HG03135 (cell line): ENCODE results near the gene ANXA10.
"Not testable (repeated sequence)": the region's sequence is repeated elsewhere in the genome, so short reads cannot be mapped to it uniquely, and the experiment has no call there.

Experiments used
- ATAC-seq: cut with Tn5 transposase; IDR thresholded peaks from one replicate; pipeline ENCODE4 v1.9.1; 2021; ENCODE audit warnings: mild to moderate bottlenecking, moderate library complexity; ENCODE audit not compliant: unreplicated experiment

The ANXA10 gene

GRCh38 chr4:168118116-168118655, 25.8 kb downstream of the ANXA10 start:
- no peak for ATAC-seq

DNA sequence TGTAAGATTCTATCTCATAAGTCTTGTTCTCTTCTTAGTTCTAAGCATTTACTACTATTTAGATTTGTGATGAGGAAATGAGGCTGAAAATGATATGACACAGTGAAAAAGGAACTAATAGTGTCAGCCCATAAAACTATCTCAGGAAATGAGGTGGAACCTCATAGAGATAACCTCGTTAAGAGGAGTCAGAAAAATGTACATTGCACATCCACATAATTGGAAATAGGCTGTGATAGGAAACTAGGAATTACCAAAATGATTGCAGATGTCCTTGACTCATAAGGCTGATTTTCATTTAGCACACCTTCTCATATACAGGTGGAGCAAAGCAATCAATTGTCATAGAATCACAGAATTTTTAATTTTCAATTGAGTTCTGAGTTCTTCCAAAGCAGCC, 26.8 kb downstream of the ANXA10 start:
- no peak for ATAC-seq

- no peak for ATAC-seq
These were observed 27.6 kb downstream of the ANXA10 start for GRCh38 chr4:168119890-168120289.

GRCh38 chr4:168120811-168121210, 28.5 kb downstream of the ANXA10 start:
- no peak for ATAC-seq

GRCh38 chr4:168124008-168124641, 31.8 kb downstream of the ANXA10 start:
- no peak for ATAC-seq

DNA sequence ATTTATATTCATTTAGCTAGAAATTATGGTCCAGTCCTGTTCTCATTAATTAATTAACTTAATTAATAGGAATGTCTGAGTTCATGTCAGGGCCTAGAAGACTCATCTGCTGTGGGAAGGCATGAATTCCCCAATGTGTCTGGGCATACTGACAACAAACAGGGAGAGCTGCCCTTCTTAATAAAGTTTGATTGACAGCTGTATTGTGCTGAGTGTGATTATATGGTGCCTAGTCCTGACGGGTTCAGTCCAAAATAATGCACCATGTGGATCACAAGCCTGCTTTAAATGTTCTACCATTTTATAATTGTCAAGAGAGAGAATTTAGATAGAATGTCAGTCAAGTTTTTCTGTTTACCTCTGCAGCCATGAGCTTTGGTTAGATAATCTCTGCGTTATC, 34.6 kb downstream of the ANXA10 start:
- no peak for ATAC-seq

DNA sequence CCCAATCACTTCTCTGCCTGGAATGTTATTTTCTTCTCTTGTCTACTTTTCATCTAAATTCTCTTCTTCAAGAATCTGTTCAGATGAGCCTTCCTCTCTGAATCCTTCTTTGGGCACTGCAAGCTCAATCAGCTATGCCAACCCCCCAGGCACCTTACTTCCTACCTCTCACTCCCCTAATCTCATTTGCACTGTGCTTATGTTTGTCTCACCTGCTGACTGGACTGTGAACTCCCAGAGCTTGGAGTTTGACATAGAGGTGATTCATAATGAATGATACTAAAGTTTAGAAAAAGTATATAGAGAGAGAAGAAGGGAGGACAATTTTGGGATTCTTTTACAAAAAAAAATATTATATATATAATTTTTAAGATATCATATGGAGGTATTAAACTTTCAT, 36.3 kb downstream of the ANXA10 start:
- no peak for ATAC-seq

DNA sequence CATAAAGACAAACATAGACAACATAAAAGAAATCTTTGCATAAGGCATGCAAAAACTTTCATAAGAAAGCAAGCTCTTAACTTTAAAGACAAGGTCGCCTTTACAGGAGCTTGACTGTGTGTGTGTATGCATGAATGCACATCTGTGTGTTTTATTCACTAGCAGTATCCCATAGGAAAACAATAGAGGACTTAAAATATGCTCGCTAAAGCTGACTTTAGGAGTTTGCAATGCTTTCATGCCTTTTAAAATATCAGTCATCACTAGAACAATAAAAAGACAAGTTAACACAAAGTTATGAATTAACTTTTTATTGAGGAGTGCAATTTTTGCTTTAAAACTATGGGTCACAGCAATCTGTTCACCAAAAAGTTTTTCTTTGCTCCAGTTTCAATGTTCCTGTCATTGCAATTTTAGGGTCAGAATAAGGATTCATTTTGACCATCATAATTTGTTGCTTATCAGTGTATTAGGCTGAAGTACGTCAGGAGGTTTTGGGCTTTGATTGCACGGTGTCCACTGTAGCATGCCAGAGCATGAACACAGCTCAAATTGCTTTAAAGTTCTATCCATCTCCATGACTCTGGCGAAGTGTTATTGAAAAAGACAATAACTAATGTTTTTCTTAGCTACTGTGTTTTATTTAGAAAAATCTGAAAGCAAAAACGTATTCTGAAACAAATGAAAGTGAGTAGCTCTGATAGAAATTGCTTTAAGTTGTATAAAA, 36.9 kb downstream of the ANXA10 start:
- no peak for ATAC-seq

DNA sequence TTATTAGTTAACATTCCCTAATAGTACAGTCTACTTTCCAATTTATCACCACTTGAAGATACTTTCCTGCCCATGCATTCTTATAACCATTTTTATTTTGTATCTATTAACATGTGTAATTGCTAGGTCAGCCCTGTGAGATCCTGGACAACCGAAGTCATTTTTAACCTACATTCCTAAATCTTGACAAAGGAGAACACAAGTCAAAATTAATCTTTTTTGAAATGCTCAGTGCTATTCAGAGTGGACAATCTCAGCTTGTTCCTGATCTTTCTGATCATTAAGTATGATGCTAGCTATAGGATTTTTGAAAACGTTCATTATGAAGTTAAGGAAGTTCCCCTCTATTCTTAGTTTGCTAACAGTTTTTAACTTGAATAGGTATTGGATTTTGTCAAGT, 37.5 kb downstream of the ANXA10 start:
- ATAC-seq = no peak

GRCh38 chr4:168131196-168131595, 38.9 kb downstream of the ANXA10 start:
- no peak for ATAC-seq

DNA sequence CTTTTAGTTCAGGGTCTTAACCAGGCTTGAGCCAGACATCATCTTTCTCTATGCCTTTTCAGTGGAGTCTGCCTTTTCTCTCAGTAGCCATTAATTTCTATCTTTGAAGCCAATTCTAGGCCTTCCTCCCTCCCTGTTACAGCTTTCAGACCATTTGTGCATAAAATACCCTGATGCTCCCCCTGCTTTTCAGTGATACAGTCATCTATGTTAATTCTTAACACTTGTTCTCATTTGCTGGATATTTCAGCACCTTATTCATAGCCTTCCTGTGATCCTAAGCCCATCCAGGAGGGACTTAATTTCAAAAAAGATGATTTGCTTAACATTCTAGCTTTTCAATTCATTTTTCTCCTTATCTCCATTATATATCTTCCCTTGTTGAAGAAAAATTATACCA, 42.3 kb downstream of the ANXA10 start:
- ATAC-seq = no peak

GRCh38 chr4:168135860-168136259, 43.5 kb downstream of the ANXA10 start:
- not testable (repeated sequence) for ATAC-seq

- not testable (repeated sequence) for ATAC-seq
These were observed 45.4 kb downstream of the ANXA10 start for GRCh38 chr4:168137695-168138094.

DNA sequence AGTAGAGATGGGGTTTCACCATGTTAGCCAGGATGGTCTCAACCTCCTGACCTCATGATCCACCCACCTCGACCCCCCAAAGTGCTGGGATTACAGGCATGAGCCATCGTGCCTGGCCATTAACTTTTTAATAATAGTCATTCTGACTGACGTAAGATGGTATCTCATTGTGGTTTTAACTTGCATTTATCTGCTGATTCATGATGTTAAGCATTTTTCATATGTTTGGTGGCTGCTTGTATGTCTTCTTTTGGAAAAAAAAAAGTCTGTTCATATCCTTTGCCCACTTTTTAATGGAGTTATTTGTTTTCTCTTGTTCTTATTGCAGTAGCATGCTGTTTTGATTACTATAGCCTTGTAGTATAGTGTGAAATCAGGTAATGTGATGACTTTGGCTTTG, 45.8 kb downstream of the ANXA10 start:
- ATAC-seq = no peak

GRCh38 chr4:168139336-168139735, 47.0 kb downstream of the ANXA10 start:
- no peak for ATAC-seq

DNA sequence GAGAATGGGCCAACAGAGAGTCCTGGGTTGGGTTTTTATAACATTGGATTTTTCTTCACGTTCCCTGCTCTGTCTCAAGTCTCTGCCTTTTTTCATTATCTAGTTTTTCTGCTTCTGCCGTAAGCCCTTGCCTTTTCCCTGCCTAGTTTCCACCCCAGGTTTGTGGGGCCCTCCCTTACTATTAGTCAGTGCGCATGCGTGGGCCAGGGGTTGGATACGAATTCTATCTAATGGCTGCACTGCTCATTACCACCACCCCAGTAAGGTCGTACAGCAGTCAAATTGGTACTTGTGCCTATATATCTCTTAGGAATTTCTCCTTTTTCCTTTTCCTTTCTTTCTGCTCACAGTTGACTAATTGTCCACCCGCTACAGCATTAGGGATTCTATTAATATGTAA, 49.4 kb downstream of the ANXA10 start:
- ATAC-seq = no peak

DNA sequence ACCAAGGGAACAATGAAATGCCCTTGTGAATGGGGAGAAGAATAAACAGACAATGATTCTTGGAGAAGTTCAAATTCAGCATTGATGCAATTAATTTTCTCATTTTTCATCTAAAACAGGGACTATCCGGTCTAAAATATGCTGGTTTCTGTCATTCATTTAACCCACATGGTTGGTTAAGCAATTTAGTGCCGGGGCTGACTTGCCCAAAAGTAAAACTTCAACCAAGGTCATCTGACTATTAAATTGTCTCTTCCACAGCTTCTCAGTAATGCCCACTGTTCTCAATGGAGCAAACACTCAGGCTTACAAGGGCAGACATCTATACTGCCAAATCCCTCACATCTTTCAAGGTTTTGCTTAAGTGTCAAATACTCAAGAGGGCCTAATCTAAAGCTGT, 51.3 kb downstream of the ANXA10 start:
- no peak for ATAC-seq

GRCh38 chr4:168150420-168151050, 58.2 kb downstream of the ANXA10 start:
- no peak for ATAC-seq

DNA sequence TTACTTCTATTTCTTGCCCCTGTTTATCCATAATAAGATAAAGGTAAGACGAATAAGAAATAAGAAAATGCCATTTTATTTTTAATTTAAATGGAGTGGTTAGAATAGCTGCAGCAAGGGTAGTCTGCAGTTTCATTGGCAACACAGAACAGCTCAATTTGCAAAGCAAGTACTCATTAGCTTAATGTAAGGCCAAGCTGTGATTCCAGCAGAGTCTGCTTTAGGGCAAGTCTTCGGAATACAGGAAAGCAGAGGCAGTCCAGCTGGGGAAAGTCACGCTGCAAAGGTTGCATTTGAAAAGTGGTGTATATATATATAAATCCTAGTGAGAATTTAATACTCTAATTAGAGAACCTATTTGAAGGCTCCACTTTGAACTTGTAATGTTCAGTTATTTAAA, 59.0 kb downstream of the ANXA10 start:
- ATAC-seq = no peak

DNA sequence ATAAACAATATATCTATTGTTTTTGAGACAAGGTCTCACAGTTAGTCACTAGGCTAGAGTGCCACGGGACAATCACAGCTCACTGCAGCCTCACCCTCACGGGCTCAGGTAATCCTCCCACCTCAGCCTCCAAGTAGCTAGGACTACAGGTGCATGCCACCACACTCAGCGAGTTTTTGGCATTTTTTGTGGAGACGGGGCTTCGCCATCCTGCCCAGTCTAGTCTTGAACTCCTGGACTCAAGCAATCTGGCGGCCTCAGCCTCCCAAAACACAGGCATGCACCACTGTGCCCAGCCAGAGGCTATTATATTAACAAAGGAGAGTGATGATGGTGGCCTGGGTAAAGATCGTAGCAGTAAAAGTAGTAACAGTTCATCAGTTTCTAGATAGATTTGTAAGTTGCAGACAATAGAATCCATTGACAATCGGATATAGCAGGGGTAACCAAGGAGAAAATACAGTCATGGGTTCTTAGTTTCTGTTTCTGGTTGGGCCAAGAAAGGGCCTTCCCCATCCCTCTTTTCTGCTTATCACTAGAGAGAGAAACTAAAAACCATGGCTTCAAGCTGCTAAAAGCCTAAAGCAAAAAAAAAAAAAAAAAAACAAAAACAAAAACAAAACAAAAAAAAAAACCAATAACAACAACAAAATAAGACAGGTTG, 60.6 kb downstream of the ANXA10 start:
- ATAC-seq = no peak
